DMS79 (cell line): ENCODE data around the gene HSPA1L.
"Not testable (repeated sequence)": the region's sequence is repeated elsewhere in the genome, so short reads cannot be mapped to it uniquely, and the experiment has no call there.

Experiments
- DNase-seq: peaks from one replicate; lab custom pipeline; 2025; lab: John Stamatoyannopoulos, UW

HSPA1L gene

GRCh38 chr6:31836474-31837368 is 21.6 kb upstream of the HSPA1L start:
- no peak for DNase-seq

DNA sequence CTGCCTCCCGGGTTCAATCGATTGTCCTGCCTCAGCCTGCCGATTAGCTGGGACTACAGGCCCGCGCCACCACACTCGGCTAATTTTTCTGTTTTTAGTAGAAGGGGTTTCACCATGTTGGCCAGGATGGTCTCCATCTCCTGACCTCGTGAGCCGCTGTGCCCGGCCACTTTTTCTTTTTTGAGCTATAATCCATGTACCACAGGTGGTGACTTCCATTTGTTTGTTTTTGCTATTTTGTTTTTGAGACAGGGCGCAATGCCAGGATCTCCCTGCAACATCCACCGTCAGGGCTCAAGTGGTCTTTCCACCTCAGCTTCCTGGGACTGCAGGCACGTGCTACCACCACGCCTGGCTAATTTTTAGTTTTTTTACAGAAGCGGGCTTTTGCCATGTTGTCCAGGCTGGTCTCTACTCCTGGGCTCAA is 21.0 kb upstream of the HSPA1L start:
- DNase-seq: no peak

DNA sequence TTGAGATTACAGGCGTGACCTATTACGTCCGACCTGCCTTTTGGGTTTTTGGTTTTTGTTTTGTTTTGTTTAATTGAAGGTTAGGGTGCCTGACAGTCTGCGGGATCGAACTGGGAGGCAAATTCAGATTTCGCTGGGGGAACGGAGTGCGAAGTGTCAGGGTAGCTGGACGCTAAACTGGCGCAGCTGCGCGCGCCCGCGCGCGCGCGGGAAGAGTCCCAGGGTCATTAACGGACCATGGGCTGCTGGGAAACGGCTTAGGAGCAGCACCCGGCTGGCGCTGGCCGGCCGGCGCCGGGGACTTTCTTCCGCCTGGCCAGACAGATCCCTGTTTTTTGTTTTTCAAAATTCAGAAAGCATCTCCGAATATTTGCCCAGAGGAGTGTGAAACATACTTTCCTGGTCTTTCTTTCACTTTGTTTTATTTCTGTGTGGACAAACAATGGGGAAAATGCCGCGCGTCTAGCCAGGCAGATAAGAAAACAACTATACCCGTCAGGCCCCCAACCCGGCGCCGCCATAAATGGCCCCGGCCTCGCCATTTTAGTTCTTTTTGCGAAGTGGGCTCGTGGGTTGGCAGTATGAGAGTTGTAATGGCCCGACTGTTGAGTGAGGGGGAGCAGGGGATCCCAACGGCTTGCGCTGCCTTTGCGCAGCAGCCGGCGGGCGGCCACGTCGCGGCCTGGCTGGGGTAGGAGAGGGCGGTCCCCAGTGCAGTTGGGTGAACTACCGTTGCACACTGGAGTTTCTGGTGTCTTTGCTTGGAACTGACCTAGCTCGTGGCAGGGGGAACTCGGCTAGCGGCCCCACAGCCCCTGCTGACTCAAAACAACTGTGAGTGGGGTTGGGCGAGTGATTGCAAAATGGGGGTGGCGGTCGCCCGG is 19.5 kb upstream of the HSPA1L start:
- DNase-seq: peak; percentile 78

DNA sequence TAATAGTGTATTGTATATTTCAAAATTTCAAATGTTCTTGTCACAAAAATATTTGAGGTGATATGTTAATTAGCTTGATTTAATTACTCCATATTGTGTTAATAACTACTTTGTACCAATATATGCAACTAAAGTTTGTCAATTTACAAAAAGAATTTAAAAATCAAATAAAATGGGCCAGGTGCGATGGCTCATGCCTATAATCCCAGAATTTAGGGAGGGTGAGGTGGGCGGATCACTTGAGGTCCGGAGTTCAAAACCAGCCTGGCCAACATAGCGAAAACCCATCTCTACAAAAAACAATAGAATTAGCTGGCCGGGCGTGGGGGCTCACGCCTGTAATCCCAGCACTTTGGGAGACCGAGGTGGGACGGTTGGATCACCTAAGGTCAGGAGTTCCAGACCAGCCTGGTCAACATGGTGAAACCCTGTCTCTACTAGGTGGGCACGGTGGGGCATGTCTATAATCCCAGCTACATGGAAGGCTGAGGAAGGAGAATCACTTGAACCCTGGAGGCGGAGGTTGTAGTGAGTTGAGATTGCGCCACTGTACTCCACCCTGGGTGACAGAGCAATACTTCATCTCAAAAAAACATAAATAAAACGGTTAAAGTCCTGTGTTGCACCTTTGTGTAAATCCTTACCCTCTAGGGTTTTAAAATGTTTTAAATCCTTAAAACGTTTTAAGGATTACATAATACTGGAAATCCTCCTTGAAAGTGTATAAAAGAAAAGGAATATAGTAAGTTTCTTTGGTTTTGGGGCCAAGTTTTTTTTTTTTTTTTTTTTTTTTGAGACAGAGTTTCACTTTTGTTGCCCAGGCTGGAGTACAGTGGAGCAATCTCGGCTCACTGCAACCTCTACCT is 16.5 kb upstream of the HSPA1L start:
- DNase-seq: no peak

GRCh38 chr6:31830886-31831335 is 15.8 kb upstream of the HSPA1L start:
- DNase-seq: no peak

DNA sequence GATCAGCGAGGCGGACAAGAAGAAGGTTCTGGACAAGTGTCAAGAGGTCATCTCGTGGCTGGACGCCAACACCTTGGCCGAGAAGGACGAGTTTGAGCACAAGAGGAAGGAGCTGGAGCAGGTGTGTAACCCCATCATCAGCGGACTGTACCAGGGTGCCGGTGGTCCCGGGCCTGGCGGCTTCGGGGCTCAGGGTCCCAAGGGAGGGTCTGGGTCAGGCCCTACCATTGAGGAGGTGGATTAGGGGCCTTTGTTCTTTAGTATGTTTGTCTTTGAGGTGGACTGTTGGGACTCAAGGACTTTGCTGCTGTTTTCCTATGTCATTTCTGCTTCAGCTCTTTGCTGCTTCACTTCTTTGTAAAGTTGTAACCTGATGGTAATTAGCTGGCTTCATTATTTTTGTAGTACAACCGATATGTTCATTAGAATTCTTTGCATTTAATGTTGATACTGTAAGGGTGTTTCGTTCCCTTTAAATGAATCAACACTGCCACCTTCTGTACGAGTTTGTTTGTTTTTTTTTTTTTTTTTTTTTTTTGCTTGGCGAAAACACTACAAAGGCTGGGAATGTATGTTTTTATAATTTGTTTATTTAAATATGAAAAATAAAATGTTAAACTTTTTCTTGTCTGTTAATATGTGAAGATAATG is 14.7 kb upstream of the HSPA1L start:
- peak; percentile 25 for DNase-seq

DNA sequence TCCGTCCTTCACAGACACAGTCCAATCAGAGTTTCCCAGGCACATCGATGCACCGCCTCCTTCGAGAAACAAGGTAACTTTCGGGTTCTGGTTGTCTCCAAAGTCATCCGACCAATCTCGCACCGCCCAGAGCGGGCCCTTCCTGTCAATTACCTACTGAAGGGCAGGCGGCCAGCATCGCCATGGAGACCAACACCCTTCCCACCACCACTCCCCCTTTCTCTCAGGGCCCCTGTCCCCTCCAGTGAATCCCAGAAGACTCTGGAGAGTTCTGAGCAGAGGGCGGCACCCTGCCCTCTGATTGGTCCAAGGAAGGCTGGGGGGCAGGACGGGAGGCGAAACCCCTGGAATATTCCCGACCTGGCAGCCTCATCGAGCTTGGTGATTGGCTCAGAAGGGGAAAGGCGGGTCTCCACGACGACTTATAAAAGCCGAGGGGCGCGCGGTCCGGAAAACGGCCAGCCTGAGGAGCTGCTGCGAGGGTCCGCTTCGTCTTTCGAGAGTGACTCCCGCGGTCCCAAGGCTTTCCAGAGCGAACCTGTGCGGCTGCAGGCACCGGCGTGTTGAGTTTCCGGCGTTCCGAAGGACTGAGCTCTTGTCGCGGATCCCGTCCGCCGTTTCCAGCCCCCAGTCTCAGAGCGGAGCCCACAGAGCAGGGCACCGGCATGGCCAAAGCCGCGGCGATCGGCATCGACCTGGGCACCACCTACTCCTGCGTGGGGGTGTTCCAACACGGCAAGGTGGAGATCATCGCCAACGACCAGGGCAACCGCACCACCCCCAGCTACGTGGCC is 12.4 kb upstream of the HSPA1L start, which contains the start of gene HSPA1B:
HSPA1B (plus strand) TSS at position 453 of the 794 bp plus-strand sequence; CDS start at position 666, 213 bp downstream.
- peak; percentile 100 for DNase-seq

DNA sequence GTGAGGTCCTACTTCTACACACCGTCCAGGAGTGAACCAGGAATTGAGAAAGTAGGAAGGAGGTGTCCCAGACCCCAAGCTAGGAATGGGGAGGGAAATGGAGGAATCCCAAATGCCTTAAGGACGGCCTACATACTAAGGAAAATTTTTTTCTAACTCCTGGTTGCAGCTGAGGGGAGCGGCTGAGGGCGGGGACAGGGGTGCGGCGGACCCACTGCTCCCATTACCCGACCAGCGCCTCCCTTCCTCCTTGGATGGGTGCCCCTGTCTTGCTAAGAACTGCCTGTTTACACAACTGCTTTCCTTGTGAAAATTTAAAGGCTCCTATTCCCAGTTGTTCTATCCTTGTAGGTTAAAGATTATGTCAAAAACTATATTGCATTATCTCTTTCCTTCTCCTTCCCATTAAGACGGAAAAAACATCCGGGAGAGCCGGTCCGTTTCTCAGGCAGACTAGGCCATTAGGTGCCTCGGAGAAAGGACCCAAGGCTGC is 11.8 kb upstream of the HSPA1L start:
- DNase-seq: no peak

DNA sequence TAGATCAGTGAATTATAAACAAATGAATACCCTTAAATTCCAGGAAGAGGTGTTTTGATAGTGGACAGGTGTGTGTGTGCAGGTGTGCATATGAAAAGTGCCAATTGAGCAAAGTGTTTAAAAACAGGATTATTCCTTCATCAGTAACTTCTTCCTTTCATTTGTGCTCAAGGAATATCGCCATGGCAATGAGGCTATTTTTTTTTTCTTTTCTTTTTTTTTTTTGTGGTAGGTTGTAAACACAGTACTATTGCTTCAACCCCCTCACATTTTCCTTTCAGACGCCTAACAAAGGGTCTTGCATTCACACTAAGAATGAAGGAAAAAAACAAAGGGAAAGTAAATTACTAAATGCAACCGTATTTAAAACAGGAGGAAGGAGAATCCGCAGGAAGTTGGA is 10.5 kb upstream of the HSPA1L start:
- no peak for DNase-seq

DNA sequence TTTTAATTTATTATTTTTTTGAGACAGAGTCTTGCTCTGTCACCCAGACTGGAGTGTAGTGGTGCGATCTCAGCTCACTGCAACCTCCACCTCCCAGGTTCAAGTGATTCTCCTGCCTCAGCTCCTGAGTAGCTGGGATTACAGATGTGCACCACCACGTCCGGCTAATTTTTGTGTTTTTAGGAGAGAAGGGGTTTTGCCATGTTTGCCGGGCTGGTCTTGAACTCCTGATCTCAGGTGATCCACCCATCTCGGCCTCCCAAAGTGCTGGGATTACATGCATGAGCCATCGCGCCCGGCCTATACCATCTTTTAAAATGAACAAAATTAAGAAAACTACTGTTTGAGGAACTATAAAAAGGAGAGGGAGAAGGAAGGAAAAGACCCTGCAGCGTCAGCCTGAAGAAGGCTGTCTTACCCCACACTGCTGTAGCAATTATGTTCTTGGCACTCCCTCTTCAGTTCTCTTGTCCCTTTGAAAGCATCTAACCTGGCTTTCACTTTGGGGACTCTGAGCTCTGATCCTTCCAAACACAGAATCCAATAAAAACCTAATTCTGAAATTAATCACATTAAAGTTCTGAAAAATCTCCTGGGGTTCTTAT is 8.6 kb upstream of the HSPA1L start:
- DNase-seq: not testable (repeated sequence)

DNA sequence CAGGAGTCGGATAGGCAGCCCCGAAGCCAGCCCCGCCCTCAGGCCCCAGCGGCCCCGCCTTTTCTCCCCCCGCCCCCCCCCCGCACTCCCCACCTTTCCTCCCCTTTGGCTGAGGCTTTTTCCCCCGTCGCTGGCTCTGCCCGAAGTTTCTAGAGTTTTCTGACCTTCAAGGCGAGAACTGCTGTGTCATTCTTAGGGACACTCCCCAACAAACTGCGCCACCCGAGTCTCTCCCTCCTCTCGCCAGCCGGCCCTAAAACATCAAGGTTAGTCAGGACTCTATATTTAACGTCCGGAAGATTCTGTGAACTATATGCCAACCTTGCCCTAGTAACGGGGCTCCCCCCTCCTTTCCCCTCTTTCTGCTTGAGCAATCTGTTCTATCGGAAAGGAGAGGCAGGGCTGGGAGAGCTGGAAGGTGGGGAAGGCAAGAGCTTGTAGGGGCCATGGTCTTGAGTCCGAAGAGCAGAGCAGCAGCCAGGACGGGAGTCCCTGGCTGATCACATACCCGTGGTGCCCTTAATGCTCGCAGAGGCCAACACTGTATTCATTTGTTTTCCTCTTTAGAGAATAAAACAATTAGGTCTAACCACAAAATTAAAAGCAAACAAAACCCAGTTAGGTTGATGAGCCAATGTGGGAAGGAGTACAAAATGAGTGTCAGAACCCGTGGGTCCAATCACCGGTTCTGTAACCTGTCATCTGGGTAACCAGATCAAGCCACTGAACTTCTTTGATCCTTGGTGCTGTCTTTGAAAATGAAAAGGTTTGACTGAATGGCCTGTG is 7.1 kb upstream of the HSPA1L start:
- no peak for DNase-seq

DNA sequence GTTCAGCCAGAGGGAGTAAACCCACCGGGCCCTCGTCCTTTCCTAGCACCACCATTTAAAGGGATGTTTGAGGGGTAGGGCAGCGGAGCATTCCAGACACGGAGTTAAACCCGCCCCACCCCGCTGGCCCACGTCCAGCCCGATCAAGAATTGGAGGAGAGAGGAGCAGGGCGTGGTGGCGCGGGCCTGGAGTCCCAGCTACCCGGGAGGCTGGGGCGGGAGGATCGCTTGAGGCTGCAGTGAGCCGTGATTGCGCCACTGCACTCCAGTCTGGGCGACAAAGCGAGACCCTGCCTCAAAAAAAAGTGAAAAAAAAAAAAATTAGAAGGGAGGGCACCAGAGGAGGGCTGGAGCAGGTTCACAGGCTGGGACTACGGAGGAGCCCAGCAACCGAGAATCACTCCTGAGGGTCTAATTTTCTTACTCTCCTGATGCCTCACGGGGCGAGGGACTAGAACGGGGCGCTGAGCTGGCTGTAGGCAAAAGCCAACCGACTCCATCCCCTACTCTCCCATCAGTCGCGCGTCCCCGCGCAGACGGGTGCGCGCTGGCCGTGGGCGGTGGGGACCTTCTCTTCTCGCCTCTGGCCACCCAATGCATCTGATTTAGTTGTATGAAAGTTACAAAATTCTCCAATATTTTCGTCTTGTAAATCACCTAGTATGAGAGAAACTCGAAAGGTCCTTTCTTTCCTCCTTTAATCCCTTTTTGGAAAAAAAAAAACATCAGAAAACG is 6.4 kb upstream of the HSPA1L start:
- peak; percentile 19 for DNase-seq

GRCh38 chr6:31820399-31820798 is 5.3 kb upstream of the HSPA1L start:
- DNase-seq: not testable (repeated sequence)

- no peak for DNase-seq
These were observed 4.8 kb upstream of the HSPA1L start for GRCh38 chr6:31819871-31820299.

GRCh38 chr6:31817929-31818511 is 2.9 kb upstream of the HSPA1L start:
- DNase-seq: not testable (repeated sequence)

- not testable (repeated sequence) for DNase-seq
These were observed 2.2 kb upstream of the HSPA1L start for GRCh38 chr6:31817133-31817928.

GRCh38 chr6:31814677-31815024 is 432 bp downstream of the HSPA1L start:
- peak; percentile 89 for DNase-seq
